ENCODE data around the gene RBFOX2. TPM values are rescaled to one million over a fixed set of nuclear protein-coding genes. Genes with fewer than 3 reads are reported as not detected.

RBFOX2 gene
- total and polyA plus RNA-seq, 8 donors = 12.9 to 33.7 (median 16.7) TPM

DNA sequence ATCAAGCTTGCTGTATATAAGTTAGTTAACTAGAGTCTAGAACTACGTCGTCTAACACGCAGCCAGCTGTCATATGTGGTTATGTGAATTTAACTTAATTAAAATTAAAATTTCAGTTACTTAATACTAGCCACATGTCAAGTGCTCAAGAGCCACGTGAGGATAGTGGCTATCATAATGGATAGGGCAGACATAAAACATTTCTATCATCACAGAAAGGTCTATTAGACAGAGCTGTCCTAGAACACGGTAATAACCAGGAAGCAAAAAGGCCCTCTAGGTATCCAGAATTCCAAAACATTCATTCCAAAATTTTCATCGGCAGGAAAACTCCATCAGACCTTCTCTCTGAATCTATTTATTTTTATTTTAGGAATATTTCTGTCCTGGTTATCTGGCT, 123.9 kb downstream of the RBFOX2 start:
- H3K27ac ChIP-seq = no peak overlapping the region
- H3K9me3 ChIP-seq = no peaks in the 10 kb centered on the region
- H3K27me3 ChIP-seq = no peaks in the 10 kb centered on the region
- 76 to 81% methylated on average over 6 of the region's 6 CpGs for WGBS, 2 donors
- peaks cover 7 to 14% (median 11%) of the 10 kb centered on the region in 3 donors for H3K4me1 ChIP-seq
- DNase-seq (no peak), FAIRE-seq (no peak), ATAC-seq (no peak)
- intact Hi-C loops (cut with DNase I) = no loop called here
- no peak overlapping the region for H3K4me3 ChIP-seq
- H3K36me3 ChIP-seq = no peaks in the 10 kb centered on the region
- TF ChIP-seq, protein P1, sequence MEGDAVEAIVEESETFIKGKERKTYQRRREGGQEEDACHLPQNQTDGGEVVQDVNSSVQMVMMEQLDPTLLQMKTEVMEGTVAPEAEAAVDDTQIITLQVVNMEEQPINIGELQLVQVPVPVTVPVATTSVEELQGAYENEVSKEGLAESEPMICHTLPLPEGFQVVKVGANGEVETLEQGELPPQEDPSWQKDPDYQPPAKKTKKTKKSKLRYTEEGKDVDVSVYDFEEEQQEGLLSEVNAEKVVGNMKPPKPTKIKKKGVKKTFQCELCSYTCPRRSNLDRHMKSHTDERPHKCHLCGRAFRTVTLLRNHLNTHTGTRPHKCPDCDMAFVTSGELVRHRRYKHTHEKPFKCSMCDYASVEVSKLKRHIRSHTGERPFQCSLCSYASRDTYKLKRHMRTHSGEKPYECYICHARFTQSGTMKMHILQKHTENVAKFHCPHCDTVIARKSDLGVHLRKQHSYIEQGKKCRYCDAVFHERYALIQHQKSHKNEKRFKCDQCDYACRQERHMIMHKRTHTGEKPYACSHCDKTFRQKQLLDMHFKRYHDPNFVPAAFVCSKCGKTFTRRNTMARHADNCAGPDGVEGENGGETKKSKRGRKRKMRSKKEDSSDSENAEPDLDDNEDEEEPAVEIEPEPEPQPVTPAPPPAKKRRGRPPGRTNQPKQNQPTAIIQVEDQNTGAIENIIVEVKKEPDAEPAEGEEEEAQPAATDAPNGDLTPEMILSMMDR (IDR thresholded peaks at IDR 0.05) = no peak

DNA sequence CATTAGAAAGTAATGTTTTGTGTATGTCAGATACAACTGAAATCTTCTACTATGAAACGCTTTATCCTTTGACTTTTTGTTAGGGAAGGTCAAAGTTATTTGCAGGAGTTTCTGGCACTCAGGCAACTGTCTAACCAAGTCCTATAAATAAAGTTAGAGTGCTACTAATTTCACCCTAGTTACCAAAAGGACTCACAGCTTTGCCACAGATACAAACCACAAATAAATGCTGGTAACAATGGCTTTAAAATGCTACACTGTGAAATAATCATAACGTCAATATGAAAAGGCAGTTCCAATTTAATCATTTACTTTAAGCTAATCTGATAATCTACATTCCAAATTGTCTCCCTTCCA, 124.3 kb downstream of the RBFOX2 start:
- Histone ChIP-seq H3K4me1 (peaks cover 6 to 14% (median 10%) of the 10 kb centered on the region in 3 donors), H3K9me3 (no peaks in the 10 kb centered on the region), H3K36me3 (no peaks in the 10 kb centered on the region), H3K27ac (no peak overlapping the region), H3K4me3 (no peak overlapping the region), H3K27me3 (no peaks in the 10 kb centered on the region)
- WGBS, 2 donors = 10 to 17% methylated on average over 2 of the region's 2 CpGs
- FAIRE-seq (no peak), ATAC-seq (no peak), DNase-seq (no peak)
- intact Hi-C loops (cut with DNase I) = no loop called here
- TF ChIP-seq, protein P1 (IDR thresholded peaks at IDR 0.05) = no peak

DNA sequence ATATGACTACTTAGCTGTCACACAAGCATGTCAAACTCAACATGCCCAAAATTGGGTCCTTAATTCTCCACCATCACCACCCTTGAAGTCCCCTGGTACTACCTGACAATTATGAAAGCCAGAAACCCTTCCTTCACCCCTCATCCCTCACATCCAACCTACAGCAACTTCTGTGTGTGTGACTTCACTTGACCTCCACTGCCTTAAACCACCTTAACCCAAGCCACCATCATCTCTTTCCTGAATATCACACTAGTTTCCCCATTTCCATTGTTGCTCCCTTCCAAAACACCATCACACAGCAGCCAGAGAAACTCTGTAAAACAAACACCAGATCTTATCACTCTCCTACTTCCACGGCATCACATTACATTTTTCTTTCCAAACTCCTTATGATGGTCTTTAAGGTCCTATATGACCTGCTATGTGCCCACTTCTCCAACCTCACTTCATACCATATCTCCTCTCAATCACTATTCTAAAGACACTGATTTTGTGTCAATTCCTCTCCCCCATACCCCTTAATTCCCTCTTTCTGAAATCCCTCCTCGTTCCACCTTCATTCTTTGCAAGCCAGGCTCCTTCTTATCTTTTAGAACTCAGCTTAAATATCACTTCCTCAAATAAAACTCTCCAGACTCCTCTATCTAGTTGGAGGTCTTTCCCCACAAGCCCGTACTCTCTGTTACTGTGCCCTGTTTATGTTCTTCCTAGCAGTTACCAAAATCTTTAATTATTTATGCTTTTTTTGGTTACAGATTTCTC, 124.9 kb downstream of the RBFOX2 start:
- FAIRE-seq (no peak), DNase-seq (no peak), ATAC-seq (no peak)
- TF ChIP-seq, protein P1 (IDR thresholded peaks at IDR 0.05) = no peak
- H3K27ac ChIP-seq = no peak overlapping the region
- H3K9me3 ChIP-seq = no peaks in the 10 kb centered on the region
- H3K4me1 ChIP-seq = peaks cover 6 to 14% (median 10%) of the 10 kb centered on the region in 3 donors
- WGBS, 2 donors = 35 to 38% methylated on average over 3 of the region's 3 CpGs
- no peaks in the 10 kb centered on the region for H3K36me3 ChIP-seq
- no peak overlapping the region for H3K4me3 ChIP-seq
- no peaks in the 10 kb centered on the region for H3K27me3 ChIP-seq
- intact Hi-C loops (cut with DNase I) = no loop called here

DNA sequence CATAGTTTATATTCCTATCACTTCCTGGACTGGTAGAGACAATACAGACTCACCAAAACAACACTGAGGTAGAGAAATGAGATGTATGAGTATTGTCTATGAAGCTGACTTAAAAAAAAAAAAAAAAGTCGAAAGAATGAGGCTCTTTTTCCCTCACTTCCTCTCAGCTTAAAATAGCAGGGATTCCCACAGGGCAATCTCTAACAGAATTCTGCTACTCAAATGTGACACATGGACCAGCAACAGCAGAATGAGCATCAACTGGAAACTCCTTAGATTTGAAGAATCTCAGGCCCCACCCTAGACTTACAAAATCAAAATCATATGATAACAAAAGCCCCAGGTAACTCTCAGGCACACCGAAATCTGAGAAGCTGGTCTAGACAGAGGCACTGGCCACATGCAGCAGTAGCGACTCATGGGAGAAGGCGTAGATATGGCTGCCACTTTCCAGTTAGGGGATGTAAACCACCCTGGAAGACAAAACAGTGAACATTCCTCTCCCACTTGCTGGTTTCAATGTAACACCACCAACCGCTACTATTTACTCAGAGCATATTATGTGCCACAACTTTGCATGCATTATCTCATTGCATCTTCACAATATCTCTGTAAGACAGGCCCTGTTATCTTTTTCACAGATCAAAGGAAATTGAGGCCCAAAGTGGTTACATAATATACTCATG, 128.0 kb downstream of the RBFOX2 start:
- TF ChIP-seq, protein P1 (IDR thresholded peaks at IDR 0.05) = no peak
- H3K27me3 ChIP-seq = no peaks in the 10 kb centered on the region
- ATAC-seq (no peak), DNase-seq (no peak), FAIRE-seq (no peak)
- peaks cover 6 to 14% (median 10%) of the 10 kb centered on the region in 3 donors for H3K4me1 ChIP-seq
- 81 to 83% methylated on average over 5 of the region's 5 CpGs for WGBS, 2 donors
- H3K4me3 ChIP-seq = no peak overlapping the region
- H3K9me3 ChIP-seq = no peaks in the 10 kb centered on the region
- intact Hi-C loops (cut with DNase I) = no loop called here
- no peak overlapping the region for H3K27ac ChIP-seq
- H3K36me3 ChIP-seq = no peaks in the 10 kb centered on the region

DNA sequence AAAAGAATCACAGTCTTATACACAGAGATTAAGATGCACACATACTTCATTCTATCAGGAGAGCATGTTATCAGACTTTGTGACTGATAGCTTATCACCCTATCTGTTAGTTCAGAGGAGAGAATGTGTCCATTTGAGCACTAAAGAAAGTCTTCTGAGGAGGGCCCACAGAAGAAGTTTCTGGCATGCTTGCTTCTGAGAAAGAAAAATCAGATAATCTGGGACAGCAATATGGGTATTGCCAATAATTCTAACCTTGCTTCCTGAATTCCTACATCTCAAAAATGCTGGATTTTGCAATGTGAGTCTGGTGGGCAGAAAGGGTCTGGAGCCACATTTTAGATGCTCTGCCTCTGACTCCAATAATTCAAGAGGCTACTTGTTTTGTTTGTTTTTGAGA, 128.9 kb downstream of the RBFOX2 start:
- FAIRE-seq = no peak
- H3K27me3 ChIP-seq = no peaks in the 10 kb centered on the region
- intact Hi-C loops (cut with DNase I) = loop anchor here in 1 of 3 donors (10.0 kb wide), 1 partner anchor 145 kb away; no protein-coding TSS in a partner anchor
- H3K36me3 ChIP-seq = no peaks in the 10 kb centered on the region
- H3K4me1 ChIP-seq = peaks cover 6 to 13% (median 10%) of the 10 kb centered on the region in 3 donors
- H3K4me3 ChIP-seq = no peak overlapping the region
- no peaks in the 10 kb centered on the region for H3K9me3 ChIP-seq
- TF ChIP-seq, protein P1 (IDR thresholded peaks at IDR 0.05) = no peak
- no peak for ATAC-seq
- no peak for DNase-seq
- H3K27ac ChIP-seq = no peak overlapping the region

Data from pancreas (tissue), 10 donors.